GM21528 (cell line): Measurements from ENCODE around the gene ALDH3B1.

Experiments
- ATAC-seq: cut with Tn5 transposase; IDR thresholded peaks from one replicate; pipeline ENCODE4 v1.9.1; 2021; ENCODE audit warnings: mild to moderate bottlenecking, moderate library complexity; ENCODE audit not compliant: unreplicated experiment, low FRiP score

Gene ALDH3B1

GRCh38 chr11:67996622-67997474 lies 13.3 kb upstream of the ALDH3B1 start:
- ATAC-seq: no peak

GRCh38 chr11:67997475-67997921 lies 12.6 kb upstream of the ALDH3B1 start:
- ATAC-seq: no peak

- ATAC-seq: no peak
Observed at GRCh38 chr11:67998150-67999045, 11.7 kb upstream of the ALDH3B1 start.

- ATAC-seq: no peak
Observed at GRCh38 chr11:67999201-67999629, 10.9 kb upstream of the ALDH3B1 start.

GRCh38 chr11:67999704-68000103 lies 10.4 kb upstream of the ALDH3B1 start:
- ATAC-seq: no peak

- peak; percentile 14 for ATAC-seq
Observed at GRCh38 chr11:68002575-68002937, 7.6 kb upstream of the ALDH3B1 start.

GRCh38 chr11:68002938-68003845 lies 6.9 kb upstream of the ALDH3B1 start:
- ATAC-seq: peak; percentile 38

GRCh38 chr11:68003846-68004550 lies 6.1 kb upstream of the ALDH3B1 start, which contains the start of gene UNC93B1:
Gene UNC93B1 (minus strand): TSS chr11:68004097. CDS start chr11:68004043, 54 bp downstream.
- peak; percentile 58 for ATAC-seq

- ATAC-seq: no peak
Observed at GRCh38 chr11:68004551-68005335, 5.4 kb upstream of the ALDH3B1 start.

- ATAC-seq: no peak
Observed at GRCh38 chr11:68006606-68007166, 3.4 kb upstream of the ALDH3B1 start.

- no peak for ATAC-seq
Observed at GRCh38 chr11:68007498-68008380, 2.4 kb upstream of the ALDH3B1 start.

- no peak for ATAC-seq
Observed at GRCh38 chr11:68008381-68009337, 1.5 kb upstream of the ALDH3B1 start.

- no peak for ATAC-seq
Observed at GRCh38 chr11:68009391-68010089, 587 bp upstream of the ALDH3B1 start.

- ATAC-seq: no peak
Observed at GRCh38 chr11:68011051-68011943, 1.2 kb downstream of the ALDH3B1 start.
